Tibial nerve (tissue), 4 donors: ENCODE data around the gene REV1. TPM values are rescaled to one million over a fixed set of nuclear protein-coding genes. Genes with fewer than 3 reads are reported as not detected.

Experiments used
- DNase-seq, 2 donors: peaks; one replicate each; pipeline ENCODE4 v3.0.0-alpha.2; 2019; ENCODE audit warnings: low spot score in 2 of 2
- H3K27ac ChIP-seq, 4 donors: fragments of 200-600 bp; sonication (generic) in 3 of 4; one replicate each; pipeline ENCODE4 v1.5.1; 2017 to 2019; ENCODE audit warnings: mild to moderate bottlenecking in 1 of 4
- H3K27me3 ChIP-seq, 2 donors: fragments of 200-600 bp; sonication (generic) in 1 of 2; one replicate each; pipeline versions ENCODE4 v1.5.1 to v1.6.0; 2017 to 2019
- H3K36me3 ChIP-seq, 3 donors: fragments of 200-600 bp; sonication (generic); one replicate each; pipeline ENCODE4 v1.5.1; 2018 to 2019
- H3K4me1 ChIP-seq, 4 donors: fragments of 200-600 bp; sonication (generic) in 3 of 4; one replicate each; pipeline ENCODE4 v1.5.1; 2017 to 2019
- H3K4me3 ChIP-seq, 4 donors: fragments of 200-600 bp; sonication (generic) in 3 of 4; one replicate each; pipeline ENCODE4 v1.5.1; 2017 to 2019; ENCODE audit warnings: mild to moderate bottlenecking in 1 of 4, moderate library complexity in 1 of 4
- H3K9me3 ChIP-seq, 4 donors: fragments of 200-600 bp; sonication (generic) in 3 of 4; one replicate each; pipeline ENCODE4 v1.5.1; 2017 to 2019
- CTCF ChIP-seq, 5 experiments: fragments of 200-600 bp in 3 of 5; fragments of 450-650 bp in 2 of 5; sonication (generic) in 3 of 5; IDR thresholded peaks; one replicate each; pipeline ENCODE4 v1.5.1; 2016 to 2019; ENCODE audit warnings: antibody characterized with exemption in 5 of 5, mild to moderate bottlenecking in 3 of 5, moderate library complexity in 2 of 5
- EP300 ChIP-seq, 2 donors: sonication (generic); formaldehyde crosslinking; IDR thresholded peaks; one replicate each; pipeline ENCODE4 v1.6.1; 2017; ENCODE audit warnings: antibody characterized with exemption in 2 of 2, mild to moderate bottlenecking in 1 of 2
- POLR2A ChIP-seq, 2 donors: fragments of 450-650 bp; IDR thresholded peaks; one replicate each; pipeline ENCODE4 v1.6.1; 2017; ENCODE audit warnings: antibody characterized with exemption in 2 of 2, mild to moderate bottlenecking in 2 of 2, moderate library complexity in 2 of 2
- WGBS, 2 donors: methylation state at CpG; one replicate each; pipeline ENCODE4 v1.1.5; 2018; 5-methylcytosine and 5-hydroxymethylcytosine counted together
- total RNA-seq, 4 donors: library from RNA; depleted of rRNA; stranded (reverse); fragments of >200 nt; gene quantifications; one replicate each; pipeline ENCODE4 v1.1.0, GENCODE V29; 2016

REV1 gene
- total RNA-seq, 4 donors from 2014 or later: 38.2 to 93.5 (median 64.6) TPM

- Histone ChIP-seq H3K4me3 (no peak overlapping the region), H3K36me3 (peaks cover 0 to 53% (median 3%) of the 10 kb centered on the region in 3 donors), H3K9me3 (no peaks in the 10 kb centered on the region), H3K27me3 (no peaks in the 10 kb centered on the region), H3K27ac (no peak overlapping the region), H3K4me1 (peaks cover 0 to 3% (median 0%) of the 10 kb centered on the region in 4 donors)
- no peak for TF ChIP-seq CTCF (IDR thresholded peaks at IDR 0.05)
- TF ChIP-seq POLR2A (IDR thresholded peaks at IDR 0.05): no peak
- no peak for TF ChIP-seq EP300 (IDR thresholded peaks at IDR 0.05)
- DNase-seq: no peak
- 84 to 93% methylated on average over 4 of the region's 4 CpGs for WGBS, 2 donors
Measured at GRCh38 chr2:99461828-99462483, 27.9 kb downstream of the REV1 start.

GRCh38 chr2:99458529-99458928, 31.3 kb downstream of the REV1 start:
- H3K36me3 ChIP-seq: peaks cover 0 to 82% (median 3%) of the 10 kb centered on the region in 3 donors
- H3K9me3 ChIP-seq: no peaks in the 10 kb centered on the region
- DNase-seq: no peak
- 81 to 87% methylated on average over 2 of the region's 2 CpGs for WGBS, 2 donors
- H3K4me3 ChIP-seq: no peak overlapping the region
- H3K27ac ChIP-seq: no peak overlapping the region
- no peaks in the 10 kb centered on the region for H3K27me3 ChIP-seq
- no peak for TF ChIP-seq POLR2A (IDR thresholded peaks at IDR 0.05)
- no peak for TF ChIP-seq EP300 (IDR thresholded peaks at IDR 0.05)
- no peak for TF ChIP-seq CTCF (IDR thresholded peaks at IDR 0.05)
- no peaks in the 10 kb centered on the region for H3K4me1 ChIP-seq

DNA sequence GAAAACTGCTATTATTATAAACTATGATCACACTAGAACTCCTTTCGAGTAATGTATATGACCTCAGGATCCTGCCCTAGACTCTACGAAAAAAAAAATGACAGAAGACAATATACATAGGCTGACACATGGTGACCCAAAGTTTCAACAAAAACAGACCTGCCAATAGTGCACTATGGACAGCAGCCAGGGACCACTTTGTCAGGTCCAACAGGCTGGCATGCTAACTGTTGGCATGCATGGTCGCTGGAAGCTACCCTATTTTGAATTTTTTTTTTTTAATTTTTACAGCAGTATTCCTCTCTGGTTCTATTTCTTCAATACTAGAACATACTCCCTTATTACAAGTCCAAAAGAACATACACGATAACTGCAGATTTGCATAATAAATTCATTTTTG, 38.1 kb downstream of the REV1 start:
- peaks cover 0 to 68% (median 0%) of the 10 kb centered on the region in 3 donors for H3K36me3 ChIP-seq
- TF ChIP-seq POLR2A (IDR thresholded peaks at IDR 0.05) (no peak), EP300 (IDR thresholded peaks at IDR 0.05) (no peak), CTCF (IDR thresholded peaks at IDR 0.05) (no peak)
- no peak for DNase-seq
- H3K27me3 ChIP-seq: no peaks in the 10 kb centered on the region
- H3K9me3 ChIP-seq: no peaks in the 10 kb centered on the region
- WGBS, 2 donors: 65 to 69% methylated on average over 4 of the region's 4 CpGs
- H3K27ac ChIP-seq: no peak overlapping the region
- no peak overlapping the region for H3K4me3 ChIP-seq
- H3K4me1 ChIP-seq: no peaks in the 10 kb centered on the region

GRCh38 chr2:99451280-99451679, 38.5 kb downstream of the REV1 start:
- H3K27me3 ChIP-seq: no peaks in the 10 kb centered on the region
- H3K4me1 ChIP-seq: no peaks in the 10 kb centered on the region
- H3K9me3 ChIP-seq: no peaks in the 10 kb centered on the region
- no peak overlapping the region for H3K27ac ChIP-seq
- DNase-seq: no peak
- no peak overlapping the region for H3K4me3 ChIP-seq
- WGBS, 2 donors: 85 to 86% methylated on average over 4 of the region's 4 CpGs
- no peak for TF ChIP-seq CTCF (IDR thresholded peaks at IDR 0.05)
- no peak for TF ChIP-seq EP300 (IDR thresholded peaks at IDR 0.05)
- TF ChIP-seq POLR2A (IDR thresholded peaks at IDR 0.05): no peak
- H3K36me3 ChIP-seq: peaks cover 0 to 67% (median 0%) of the 10 kb centered on the region in 3 donors

- H3K4me3 ChIP-seq: no peak overlapping the region
- H3K27ac ChIP-seq: no peak overlapping the region
- H3K27me3 ChIP-seq: no peaks in the 10 kb centered on the region
- TF ChIP-seq CTCF (IDR thresholded peaks at IDR 0.05) (no peak), EP300 (IDR thresholded peaks at IDR 0.05) (no peak), POLR2A (IDR thresholded peaks at IDR 0.05) (no peak)
- H3K9me3 ChIP-seq: no peaks in the 10 kb centered on the region
- no peaks in the 10 kb centered on the region for H3K4me1 ChIP-seq
- WGBS, 2 donors: 92 to 96% methylated on average over 1 of the region's 1 CpG
- peaks cover 0 to 56% (median 0%) of the 10 kb centered on the region in 3 donors for H3K36me3 ChIP-seq
- no peak for DNase-seq
Measured at GRCh38 chr2:99450199-99450598, 39.6 kb downstream of the REV1 start.
